HepG2 (cell line): Measurements from ENCODE around the gene ARMC5. TPM values are rescaled to one million over a fixed set of nuclear protein-coding genes. Genes with fewer than 3 reads are reported as not detected.
A peak's percentile ranks its signal among the peaks of the same experiment; 100 is the strongest.

Experiments used
- BCLAF1 ChIP-seq: fragments of 450-650 bp; IDR thresholded peaks from 2 replicates; pipeline ENCODE4 v1.6.1; 2017; ENCODE audit warnings: mild to moderate bottlenecking
- CTCF ChIP-seq: sonication (generic); formaldehyde crosslinking; IDR thresholded peaks from 2 replicates; pipeline ENCODE4 v1.5.0; 2020; ENCODE audit warnings: mild to moderate bottlenecking, missing genetic modification reagents, moderate library complexity
- GRHL1 ChIP-seq: sonication (generic); formaldehyde crosslinking; conservative IDR thresholded peaks from 2 replicates; pipeline ENCODE4 v1.8.0; 2022; ENCODE audit warnings: missing genetic modification reagents
- HMG20B ChIP-seq: conservative IDR thresholded peaks from 2 replicates; pipeline ENCODE4 v1.6.1; 2016; ENCODE audit warnings: missing genetic modification reagents, missing compliant biosample characterization
- MLLT10 ChIP-seq: sonication (generic); formaldehyde crosslinking; IDR thresholded peaks from 2 replicates; pipeline ENCODE4 v1.4.0; 2020; ENCODE audit warnings: missing genetic modification reagents
- PHF20 ChIP-seq: sonication (generic); formaldehyde crosslinking; IDR thresholded peaks from 2 replicates; pipeline ENCODE4 v1.5.0; 2020; ENCODE audit warnings: mild to moderate bottlenecking, missing genetic modification reagents
- PPARG ChIP-seq: conservative IDR thresholded peaks from 2 replicates; pipeline ENCODE4 v1.6.1; 2016; ENCODE audit warnings: missing biosample characterization, missing genetic modification reagents
- SUZ12 ChIP-seq: fragments of 150-350 bp; IDR thresholded peaks from 2 replicates; pipeline ENCODE4 v1.6.1; 2014; ENCODE audit warnings: low read depth, low read length
- ZBTB14 ChIP-seq: sonication (generic); formaldehyde crosslinking; IDR thresholded peaks from 2 replicates; pipeline ENCODE4 v1.4.0; 2020; ENCODE audit warnings: missing genetic modification reagents
- ZBTB20 ChIP-seq: sonication (generic); formaldehyde crosslinking; IDR thresholded peaks from 2 replicates; pipeline ENCODE4 v1.8.1; 2023; ENCODE audit warnings: missing genetic modification reagents, low read depth, mild to moderate bottlenecking, borderline replicate concordance
- ZFP36L1 ChIP-seq: sonication (generic); formaldehyde crosslinking; IDR thresholded peaks from 2 replicates; pipeline ENCODE4 v1.8.0; 2022; ENCODE audit warnings: mild to moderate bottlenecking, missing genetic modification reagents, moderate library complexity
- ZNF414 ChIP-seq: sonication (generic); formaldehyde crosslinking; IDR thresholded peaks from 2 replicates; pipeline ENCODE4 v1.5.0; 2020; ENCODE audit warnings: missing genetic modification reagents
- ZNF563 ChIP-seq: sonication (generic); formaldehyde crosslinking; IDR thresholded peaks from 2 replicates; pipeline ENCODE4 v1.8.0; 2022; ENCODE audit warnings: mild to moderate bottlenecking, moderate library complexity, missing genetic modification reagents
- ZNF598 ChIP-seq: sonication (generic); formaldehyde crosslinking; IDR thresholded peaks from 2 replicates; pipeline ENCODE4 v1.5.1; 2020; ENCODE audit warnings: mild to moderate bottlenecking, missing genetic modification reagents, borderline replicate concordance
- ZNF704 ChIP-seq: sonication (generic); formaldehyde crosslinking; IDR thresholded peaks from 2 replicates; pipeline ENCODE4 v1.8.1; 2023; ENCODE audit warnings: mild to moderate bottlenecking, inconsistent platforms, moderate library complexity, missing genetic modification reagents, borderline replicate concordance
- ZNF776 ChIP-seq: sonication (generic); formaldehyde crosslinking; IDR thresholded peaks from 2 replicates; pipeline ENCODE4 v1.4.0; 2020; ENCODE audit warnings: mild to moderate bottlenecking, missing genetic modification reagents
- ZNF790 ChIP-seq: sonication (generic); formaldehyde crosslinking; IDR thresholded peaks from 2 replicates; pipeline ENCODE4 v1.8.0; 2022; ENCODE audit warnings: missing genetic modification reagents, mild to moderate bottlenecking, borderline replicate concordance
- polyA plus RNA-seq, 8 experiments: library from polyadenylated mRNA; depleted of rRNA in 3 of 8; stranded (reverse) in 7 of 8; unstranded in 1 of 8; fragments of >200 nt; fragmentation: Illumina TruSeq in 4 of 8; extraction: Trizol in 4 of 8; gene quantifications; 2 replicates each; pipeline versions ENCODE4 v1.2.1 to v1.2.3, GENCODE V29; 2011 to 2016; ENCODE audit warnings: low read depth in 4 of 8, missing spikeins in 1 of 8, mixed read lengths in 1 of 8; ENCODE audit not compliant: insufficient read depth in 1 of 8
- total RNA-seq, 5 experiments: library from RNA; depleted of rRNA; stranded (reverse); fragments of >200 nt; fragmentation: Illumina TruSeq; extraction: Trizol; gene quantifications; 2 replicates each; pipeline ENCODE4 v1.2.3, GENCODE V29; 2016; ENCODE audit warnings: low read depth in 1 of 5

Gene ARMC5
- total and polyA plus RNA-seq, 2 of the 13 experiments (the other 11 are each of a cell fraction or from before 2014, with no cell fraction given) = 10.8 to 22.3 TPM

- TF ChIP-seq ZNF704 (CRISPR knock-in tag) (peak; percentile 52; the same call in 1 of the 2 replicates), CTCF (CRISPR knock-in tag) (peak; percentile 46), ZNF563 (no peak), ZFP36L1 (CRISPR knock-in tag) (no peak), ZBTB20 (CRISPR knock-in tag) (0 out of 2 replicates have a peak, but pooled peaks have one; percentile 67), HMG20B (CRISPR knock-in tag) (0 out of 2 replicates have a peak, but pooled peaks have one; percentile 45), GRHL1 (CRISPR knock-in tag) (no peak), ZNF776 (CRISPR knock-in tag) (no peak), ZNF790 (CRISPR knock-in tag) (no peak), ZBTB14 (CRISPR knock-in tag) (no peak), PHF20 (CRISPR knock-in tag) (no peak), ZNF598 (CRISPR knock-in tag) (peak; percentile 39; the same call in 1 of the 2 replicates), BCLAF1 (no peak), SUZ12 (no peak), PPARG (0 out of 2 replicates have a peak, but pooled peaks have one; percentile 12), ZNF414 (no peak), MLLT10 (no peak)
Measured at GRCh38 chr16:31484491-31485171, 25.3 kb downstream of the ARMC5 start (continued).
